ENCODE data around the gene SMIM3. TPM values are rescaled to one million over a fixed set of nuclear protein-coding genes. Genes with fewer than 3 reads are reported as not detected.
A peak's percentile ranks its signal among the peaks of the same experiment; 100 is the strongest.

Gene SMIM3
- total RNA-seq, 4 donors from 2014 or later, result 14.2 to 17.9 (median 15.4) TPM

DNA sequence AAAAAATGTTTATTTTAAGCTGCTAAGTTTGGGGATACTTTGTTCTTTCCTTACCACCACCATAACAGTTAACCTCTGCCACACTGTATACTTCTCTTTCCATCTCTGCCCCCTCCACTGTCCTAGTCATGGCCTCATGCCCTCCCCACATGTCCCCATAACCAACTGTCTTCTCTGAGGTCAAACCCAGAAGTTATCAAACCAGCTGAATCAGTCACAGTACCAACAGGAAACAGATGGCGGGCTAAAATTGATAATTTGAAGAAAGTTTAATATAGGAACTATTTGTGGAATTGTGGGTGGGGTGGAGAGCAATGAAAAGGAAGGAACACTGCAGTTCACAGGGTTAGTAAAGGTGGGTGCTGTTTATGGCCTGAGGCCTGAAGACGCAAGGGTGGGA, 14.0 kb upstream of the SMIM3 start:
- no peaks in the 10 kb centered on the region for H3K9me3 ChIP-seq
- intact Hi-C loops (cut with DNase I; ENCODE audit: low total_unique reads) (no loop called here), in situ Hi-C loops (cut with MboI; ENCODE audit: low sequenced_read_pairs in 4 of 4) (no loop called here)
- no peak for DNase-seq
- no peaks in the 10 kb centered on the region for H3K36me3 ChIP-seq
- peak overlapping the region; percentile 64 to 76 (median 68) for H3K27ac ChIP-seq
- no peak for ATAC-seq
- H3K4me1 ChIP-seq, result peaks cover 0 to 4% of the 10 kb centered on the region in 2 donors
- no peak overlapping the region for H3K4me3 ChIP-seq
- TF ChIP-seq, protein P1, sequence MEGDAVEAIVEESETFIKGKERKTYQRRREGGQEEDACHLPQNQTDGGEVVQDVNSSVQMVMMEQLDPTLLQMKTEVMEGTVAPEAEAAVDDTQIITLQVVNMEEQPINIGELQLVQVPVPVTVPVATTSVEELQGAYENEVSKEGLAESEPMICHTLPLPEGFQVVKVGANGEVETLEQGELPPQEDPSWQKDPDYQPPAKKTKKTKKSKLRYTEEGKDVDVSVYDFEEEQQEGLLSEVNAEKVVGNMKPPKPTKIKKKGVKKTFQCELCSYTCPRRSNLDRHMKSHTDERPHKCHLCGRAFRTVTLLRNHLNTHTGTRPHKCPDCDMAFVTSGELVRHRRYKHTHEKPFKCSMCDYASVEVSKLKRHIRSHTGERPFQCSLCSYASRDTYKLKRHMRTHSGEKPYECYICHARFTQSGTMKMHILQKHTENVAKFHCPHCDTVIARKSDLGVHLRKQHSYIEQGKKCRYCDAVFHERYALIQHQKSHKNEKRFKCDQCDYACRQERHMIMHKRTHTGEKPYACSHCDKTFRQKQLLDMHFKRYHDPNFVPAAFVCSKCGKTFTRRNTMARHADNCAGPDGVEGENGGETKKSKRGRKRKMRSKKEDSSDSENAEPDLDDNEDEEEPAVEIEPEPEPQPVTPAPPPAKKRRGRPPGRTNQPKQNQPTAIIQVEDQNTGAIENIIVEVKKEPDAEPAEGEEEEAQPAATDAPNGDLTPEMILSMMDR (IDR thresholded peaks at IDR 0.05 in 4 of 5, conservative IDR thresholded peaks at IDR 0.05 in 1 of 5), result no peak
- peak in 1 of 2 donors; percentile 8 for TF ChIP-seq POLR2A (IDR thresholded peaks at IDR 0.05)
- H3K27me3 ChIP-seq, result no peaks in the 10 kb centered on the region

DNA sequence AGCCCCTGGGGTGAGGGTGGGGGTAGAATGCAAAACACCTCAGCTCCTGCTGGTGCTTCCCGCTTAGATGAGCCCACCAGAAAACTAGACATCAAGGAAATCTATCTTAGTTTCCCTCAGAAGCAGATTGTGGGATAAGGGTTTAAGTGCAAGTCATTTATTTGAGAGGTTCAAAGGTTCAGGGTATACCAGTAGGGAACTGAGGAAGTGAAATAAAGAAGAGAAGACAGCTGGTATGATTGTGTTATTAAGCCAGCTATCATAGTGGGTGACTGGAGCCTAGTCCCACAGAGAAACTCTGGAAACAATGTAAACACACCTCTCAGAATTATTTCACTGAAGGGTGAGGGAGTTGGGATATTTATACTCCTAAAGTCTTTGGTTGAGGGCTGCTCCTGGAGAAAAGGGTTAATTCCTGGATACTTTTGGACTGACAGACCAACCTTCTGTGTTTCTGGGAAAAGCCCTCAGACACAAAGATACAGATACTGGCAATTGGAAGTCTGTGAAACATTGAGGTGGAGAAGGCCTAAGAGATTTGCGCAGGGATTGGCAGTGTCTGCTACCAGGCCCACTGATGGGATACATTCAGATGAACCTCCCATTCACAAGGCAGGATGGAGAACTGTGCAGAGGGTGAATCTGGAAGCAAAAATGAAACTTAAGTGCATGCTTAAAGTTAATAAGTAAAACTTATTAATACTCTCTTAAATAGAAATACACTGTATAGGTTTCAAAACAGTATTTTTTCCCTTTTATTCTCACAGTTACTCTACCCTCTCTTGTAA, 13.4 kb upstream of the SMIM3 start:
- no peaks in the 10 kb centered on the region for H3K27me3 ChIP-seq
- no peaks in the 10 kb centered on the region for H3K9me3 ChIP-seq
- ATAC-seq (no peak), DNase-seq (no peak)
- intact Hi-C loops (cut with DNase I; ENCODE audit: low total_unique reads) (no loop called here), in situ Hi-C loops (cut with MboI; ENCODE audit: low sequenced_read_pairs in 4 of 4) (no loop called here)
- no peak for TF ChIP-seq POLR2A (IDR thresholded peaks at IDR 0.05)
- TF ChIP-seq, protein P1 (IDR thresholded peaks at IDR 0.05 in 4 of 5, conservative IDR thresholded peaks at IDR 0.05 in 1 of 5), result no peak
- H3K36me3 ChIP-seq, result no peaks in the 10 kb centered on the region
- H3K27ac ChIP-seq, result peak overlapping the region in 2 of 4 donors; percentile 29 to 76
- no peak overlapping the region for H3K4me3 ChIP-seq
- H3K4me1 ChIP-seq, result peaks cover 0 to 4% of the 10 kb centered on the region in 2 donors

DNA sequence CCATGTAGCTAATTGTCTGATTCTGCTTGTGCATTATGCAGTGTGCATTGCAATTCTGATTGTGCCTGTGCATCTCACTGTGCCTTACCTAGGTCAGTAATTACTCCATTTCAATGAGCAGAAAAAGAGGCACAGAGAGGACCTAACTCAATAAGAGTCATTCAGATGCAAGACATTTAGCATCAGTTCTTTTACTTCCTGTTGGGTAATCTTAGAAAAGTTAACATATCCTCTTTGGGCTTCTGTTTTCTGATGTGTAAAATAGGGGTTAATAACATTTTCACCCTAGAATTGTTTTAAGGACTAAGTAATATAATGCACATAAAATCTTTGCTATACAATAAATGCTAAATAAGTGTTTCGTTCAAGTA, 12.8 kb upstream of the SMIM3 start:
- no peak for DNase-seq
- no peak for TF ChIP-seq POLR2A (IDR thresholded peaks at IDR 0.05)
- TF ChIP-seq, protein P1 (IDR thresholded peaks at IDR 0.05 in 4 of 5, conservative IDR thresholded peaks at IDR 0.05 in 1 of 5), result no peak
- Histone ChIP-seq H3K9me3 (no peaks in the 10 kb centered on the region), H3K4me1 (peaks cover 0 to 4% of the 10 kb centered on the region in 2 donors), H3K4me3 (no peak overlapping the region), H3K36me3 (no peaks in the 10 kb centered on the region), H3K27me3 (no peaks in the 10 kb centered on the region), H3K27ac (no peak overlapping the region)
- in situ Hi-C loops (cut with MboI; ENCODE audit: low sequenced_read_pairs in 4 of 4) (no loop called here), intact Hi-C loops (cut with DNase I; ENCODE audit: low total_unique reads) (no loop called here)
- no peak for ATAC-seq

DNA sequence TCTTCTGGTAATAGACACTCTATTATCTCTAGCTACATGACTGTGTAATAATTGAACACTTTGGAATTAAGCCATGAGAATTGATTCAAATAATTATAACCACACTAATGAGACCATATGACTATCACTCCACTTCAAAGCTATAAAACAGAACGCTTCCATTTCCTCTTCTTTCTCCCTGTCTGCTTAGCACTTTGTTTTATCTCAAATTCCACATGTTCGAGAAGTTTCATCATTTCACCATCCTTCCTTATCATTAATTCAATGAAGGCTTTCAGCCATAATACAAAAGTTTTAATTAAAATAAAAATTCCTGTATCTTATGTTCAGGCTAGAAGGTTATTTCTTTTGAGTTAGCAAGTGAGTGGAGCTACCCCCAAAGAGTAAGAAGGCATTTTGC, 12.3 kb upstream of the SMIM3 start:
- Histone ChIP-seq H3K9me3 (no peaks in the 10 kb centered on the region), H3K36me3 (no peaks in the 10 kb centered on the region), H3K4me1 (peaks cover 0 to 4% of the 10 kb centered on the region in 2 donors), H3K27ac (no peak overlapping the region), H3K4me3 (no peak overlapping the region), H3K27me3 (no peaks in the 10 kb centered on the region)
- ATAC-seq, result no peak
- no peak for TF ChIP-seq POLR2A (IDR thresholded peaks at IDR 0.05)
- TF ChIP-seq, protein P1 (IDR thresholded peaks at IDR 0.05 in 4 of 5, conservative IDR thresholded peaks at IDR 0.05 in 1 of 5), result no peak
- intact Hi-C loops (cut with DNase I; ENCODE audit: low total_unique reads) (no loop called here), in situ Hi-C loops (cut with MboI; ENCODE audit: low sequenced_read_pairs in 4 of 4) (no loop called here)
- DNase-seq, result no peak
